Transverse colon (tissue), 4 donors: ENCODE measurements around the gene PTPRG. TPM values are rescaled to one million over a fixed set of nuclear protein-coding genes. Genes with fewer than 3 reads are reported as not detected.

Experiments used
- DNase-seq: peaks from one replicate; pipeline ENCODE4 v3.0.0-alpha.2; 2019
- H3K27ac ChIP-seq, 4 donors: fragments of 200-600 bp; sonication (generic); 2 replicates each; pipeline ENCODE4 v1.5.1; 2016 to 2018; ENCODE audit warnings: inconsistent platforms in 4 of 4
- H3K27me3 ChIP-seq: fragments of 200-600 bp; sonication (generic); 2 replicates; pipeline ENCODE4 v1.5.1; 2017; ENCODE audit warnings: inconsistent platforms
- H3K36me3 ChIP-seq, 4 donors: fragments of 200-600 bp; sonication (generic); 2 replicates each; pipeline ENCODE4 v1.5.1; 2017 to 2019; ENCODE audit warnings: inconsistent platforms in 4 of 4
- H3K4me1 ChIP-seq, 4 donors: fragments of 200-600 bp; sonication (generic); 2 replicates each; pipeline ENCODE4 v1.5.1; 2017 to 2020; ENCODE audit warnings: inconsistent platforms in 4 of 4
- H3K4me3 ChIP-seq, 4 donors: fragments of 200-600 bp; sonication (generic); 1 replicate in 1 of 4; 2 replicates in 3 of 4; pipeline versions ENCODE4 v1.5.1 to v1.6.1; 2017 to 2019; ENCODE audit warnings: inconsistent platforms in 4 of 4
- H3K9me3 ChIP-seq, 2 donors: fragments of 200-600 bp; sonication (generic); 2 replicates each; pipeline ENCODE4 v1.5.1; 2017 to 2019; ENCODE audit warnings: inconsistent platforms in 2 of 2
- EP300 ChIP-seq: sonication (generic); formaldehyde crosslinking; IDR thresholded peaks from one replicate; pipeline ENCODE4 v1.6.1; 2017; ENCODE audit warnings: antibody characterized with exemption, low read depth
- POLR2A ChIP-seq: fragments of 450-650 bp; IDR thresholded peaks from one replicate; pipeline ENCODE4 v1.6.1; 2016; ENCODE audit warnings: antibody characterized with exemption, mild to moderate bottlenecking, moderate library complexity
- POLR2AphosphoS5 ChIP-seq, 3 donors: sonication (generic); formaldehyde crosslinking; IDR thresholded peaks; one replicate each; pipeline ENCODE4 v1.6.1; 2016; ENCODE audit warnings: antibody characterized with exemption in 3 of 3
- WGBS, 2 donors: methylation state at CpG; one replicate each; pipeline ENCODE4 v1.1.5; 2018; ENCODE audit warnings: low coverage in 1 of 2; 5-methylcytosine and 5-hydroxymethylcytosine counted together
- in situ Hi-C, 4 donors: fragments of 200-750 bp; cut with MboI; loops; one replicate each; pipeline versions ENCODE4 v1.15.0 to v1.15.1; 2017; ENCODE audit warnings: low sequenced_read_pairs in 3 of 4, low pct_ligation_motif_present in 1 of 4, low pct_unique_long_range_greater_than_20kb in 1 of 4
- intact Hi-C: fragments of 100-400 bp; cut with DNase I; formaldehyde crosslinking; loops from one replicate; pipeline ENCODE4 v1.15.1; 2023; ENCODE audit warnings: low total_unique reads
- total RNA-seq, 4 donors: library from RNA; depleted of rRNA; stranded (reverse); fragments of >200 nt; gene quantifications; one replicate each; pipeline ENCODE4 v1.1.0, GENCODE V29; 2016
- TF ChIP-seq, protein P1 (sequence below), 5 experiments: fragments of 200-600 bp in 3 of 5; fragments of 450-650 bp in 2 of 5; sonication (generic) in 3 of 5; IDR thresholded peaks; 1 replicate in 2 of 5; 2 replicates in 3 of 5; pipeline ENCODE4 v1.5.1; 2016 to 2017; ENCODE audit warnings: antibody characterized with exemption in 5 of 5, inconsistent platforms in 3 of 5, mild to moderate bottlenecking in 2 of 5, moderate library complexity in 1 of 5

The PTPRG gene
- total RNA-seq, 4 donors from 2014 or later: 29.2 to 83.4 (median 41.6) TPM

DNA sequence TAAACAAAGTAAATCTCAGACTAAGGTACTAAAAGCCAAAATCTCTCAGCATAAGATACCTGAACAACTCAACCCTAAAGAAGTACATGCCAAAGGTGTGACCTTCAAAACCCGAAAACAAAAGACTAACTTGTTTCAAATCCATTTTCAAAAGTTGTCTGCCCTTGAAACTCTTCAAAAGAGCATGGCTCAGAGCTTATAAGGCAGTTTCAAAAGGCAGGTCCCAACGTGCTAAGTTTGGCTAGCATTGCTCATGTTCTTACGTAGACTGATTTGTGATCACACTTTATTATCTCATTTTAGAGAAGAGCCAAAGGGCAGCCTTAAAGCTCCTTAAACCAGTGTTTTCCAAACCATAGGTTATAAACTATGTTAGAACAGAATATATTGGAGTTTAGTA, 699.8 kb downstream of the PTPRG start:
- H3K4me3 ChIP-seq: no peak overlapping the region
- no peaks in the 10 kb centered on the region for H3K36me3 ChIP-seq
- in situ Hi-C loops: no loop called here
- no peak for TF ChIP-seq POLR2AphosphoS5 (IDR thresholded peaks at IDR 0.05)
- TF ChIP-seq, protein P1, sequence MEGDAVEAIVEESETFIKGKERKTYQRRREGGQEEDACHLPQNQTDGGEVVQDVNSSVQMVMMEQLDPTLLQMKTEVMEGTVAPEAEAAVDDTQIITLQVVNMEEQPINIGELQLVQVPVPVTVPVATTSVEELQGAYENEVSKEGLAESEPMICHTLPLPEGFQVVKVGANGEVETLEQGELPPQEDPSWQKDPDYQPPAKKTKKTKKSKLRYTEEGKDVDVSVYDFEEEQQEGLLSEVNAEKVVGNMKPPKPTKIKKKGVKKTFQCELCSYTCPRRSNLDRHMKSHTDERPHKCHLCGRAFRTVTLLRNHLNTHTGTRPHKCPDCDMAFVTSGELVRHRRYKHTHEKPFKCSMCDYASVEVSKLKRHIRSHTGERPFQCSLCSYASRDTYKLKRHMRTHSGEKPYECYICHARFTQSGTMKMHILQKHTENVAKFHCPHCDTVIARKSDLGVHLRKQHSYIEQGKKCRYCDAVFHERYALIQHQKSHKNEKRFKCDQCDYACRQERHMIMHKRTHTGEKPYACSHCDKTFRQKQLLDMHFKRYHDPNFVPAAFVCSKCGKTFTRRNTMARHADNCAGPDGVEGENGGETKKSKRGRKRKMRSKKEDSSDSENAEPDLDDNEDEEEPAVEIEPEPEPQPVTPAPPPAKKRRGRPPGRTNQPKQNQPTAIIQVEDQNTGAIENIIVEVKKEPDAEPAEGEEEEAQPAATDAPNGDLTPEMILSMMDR (IDR thresholded peaks at IDR 0.05): no peak
- no peak for TF ChIP-seq POLR2A
- intact Hi-C loops: loop anchor here (5.0 kb wide), 1 partner anchor 1479 kb away; no protein-coding TSS in a partner anchor
- H3K27ac ChIP-seq: no peak overlapping the region
- H3K9me3 ChIP-seq: no peaks in the 10 kb centered on the region
- no peaks in the 10 kb centered on the region for H3K4me1 ChIP-seq
- 68 to 73% methylated on average over 3 of the region's 3 CpGs for WGBS, 2 donors
- no peak for DNase-seq
- no peaks in the 10 kb centered on the region for H3K27me3 ChIP-seq

DNA sequence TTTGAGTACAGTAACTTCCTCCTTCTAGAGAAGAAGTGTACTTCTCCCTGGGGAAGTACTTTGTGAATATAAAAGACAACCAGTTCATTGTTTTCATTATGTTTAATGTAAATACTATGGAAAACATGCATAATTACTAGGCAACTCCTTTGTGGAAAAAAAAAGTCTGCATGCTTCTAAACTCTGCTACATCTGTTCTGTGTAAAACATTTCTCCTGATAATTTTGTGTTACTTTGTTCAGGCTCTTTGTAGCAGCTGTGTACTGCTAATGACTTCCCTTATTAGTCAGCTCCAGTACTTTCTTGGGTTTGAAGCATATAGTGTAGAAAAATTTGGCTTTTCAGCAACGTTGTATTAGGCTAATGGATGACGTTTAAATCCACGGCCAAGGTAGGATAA, 700.4 kb downstream of the PTPRG start:
- Histone ChIP-seq H3K36me3 (no peaks in the 10 kb centered on the region), H3K27me3 (no peaks in the 10 kb centered on the region), H3K4me1 (no peaks in the 10 kb centered on the region), H3K9me3 (no peaks in the 10 kb centered on the region), H3K4me3 (no peak overlapping the region), H3K27ac (no peak overlapping the region)
- 80 to 100% methylated on average over 3 of the region's 3 CpGs for WGBS, 2 donors
- intact Hi-C loops: loop anchor here (5.0 kb wide), 1 partner anchor 1479 kb away; no protein-coding TSS in a partner anchor
- in situ Hi-C loops: no loop called here
- no peak for TF ChIP-seq POLR2A
- no peak for TF ChIP-seq POLR2AphosphoS5 (IDR thresholded peaks at IDR 0.05)
- TF ChIP-seq EP300: no peak
- TF ChIP-seq, protein P1 (IDR thresholded peaks at IDR 0.05): no peak
- no peak for DNase-seq

DNA sequence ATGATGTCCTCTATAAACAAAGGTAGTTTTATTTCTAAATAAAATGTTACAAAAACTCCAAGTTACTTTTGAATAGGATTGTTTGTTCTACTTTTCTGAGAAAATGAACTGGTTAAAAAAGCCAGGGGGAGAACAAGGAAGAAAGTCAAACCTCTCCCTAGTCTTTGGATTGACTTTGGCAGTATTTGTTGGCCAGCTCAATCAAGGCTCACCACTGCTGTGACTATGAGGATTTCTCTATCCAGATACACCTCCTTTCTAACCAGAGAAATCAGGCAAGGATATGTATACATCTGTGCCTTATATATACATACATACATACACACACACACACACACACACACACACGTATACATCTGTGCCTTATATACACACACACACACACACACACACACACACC, 704.2 kb downstream of the PTPRG start:
- intact Hi-C loops (no loop called here), in situ Hi-C loops (no loop called here)
- TF ChIP-seq POLR2AphosphoS5 (IDR thresholded peaks at IDR 0.05) (no peak), EP300 (no peak), POLR2A (no peak)
- TF ChIP-seq, protein P1 (IDR thresholded peaks at IDR 0.05): no peak
- no peaks in the 10 kb centered on the region for H3K27me3 ChIP-seq
- H3K27ac ChIP-seq: no peak overlapping the region
- H3K9me3 ChIP-seq: no peaks in the 10 kb centered on the region
- no peaks in the 10 kb centered on the region for H3K36me3 ChIP-seq
- DNase-seq: no peak
- H3K4me3 ChIP-seq: no peak overlapping the region
- H3K4me1 ChIP-seq: no peaks in the 10 kb centered on the region
- 67% methylated on average over 1 of the region's 1 CpG; no CpG with 5 or more reads in 1 of the 2 donors for WGBS, 2 donors

DNA sequence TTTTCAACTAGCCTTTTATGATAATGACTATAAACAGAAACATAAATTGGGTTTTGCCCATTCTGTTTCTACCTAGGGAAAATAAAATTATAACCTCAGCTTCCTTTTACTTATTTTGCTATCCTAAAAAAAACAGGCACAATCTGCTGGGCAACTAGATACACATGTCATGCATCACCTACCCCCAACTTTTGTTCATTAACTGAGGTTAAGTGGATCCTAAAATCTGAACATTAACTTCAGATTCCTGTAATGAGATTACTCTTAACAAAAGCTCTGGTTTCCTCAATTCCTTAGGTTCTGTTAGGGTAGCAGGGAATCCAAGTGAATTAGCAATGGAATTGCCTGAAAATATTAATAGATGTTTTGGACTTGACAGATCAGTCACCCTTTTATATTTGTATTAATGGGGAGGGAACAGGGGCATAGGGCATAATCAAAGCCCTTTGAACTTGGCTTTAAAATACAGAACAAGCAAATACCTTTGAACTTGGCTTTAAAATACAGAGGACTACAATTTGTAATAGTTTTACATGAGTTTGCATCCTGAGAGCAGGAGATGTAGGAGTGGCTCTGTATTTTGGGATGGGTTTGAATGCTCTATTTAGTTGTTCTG, 705.4 kb downstream of the PTPRG start:
- Histone ChIP-seq H3K36me3 (peaks cover 0 to 9% (median 0%) of the 10 kb centered on the region in 4 donors), H3K27ac (no peak overlapping the region), H3K4me3 (no peak overlapping the region), H3K27me3 (no peaks in the 10 kb centered on the region), H3K4me1 (no peaks in the 10 kb centered on the region), H3K9me3 (no peaks in the 10 kb centered on the region)
- DNase-seq: no peak
- intact Hi-C loops: no loop called here
- no peak for TF ChIP-seq POLR2A
- no peak for TF ChIP-seq POLR2AphosphoS5 (IDR thresholded peaks at IDR 0.05)
- TF ChIP-seq, protein P1 (IDR thresholded peaks at IDR 0.05): no peak
- no peak for TF ChIP-seq EP300
- in situ Hi-C loops: no loop called here
